ENCODE measurements around the gene MLLT3. TPM values are rescaled to one million over a fixed set of nuclear protein-coding genes. Genes with fewer than 3 reads are reported as not detected.

The MLLT3 gene
- total RNA-seq, 2 donors from 2014 or later, result 8.1 to 9.6 TPM

GRCh38 chr9:20568400-20568799 lies 53.9 kb downstream of the MLLT3 start:
- Histone ChIP-seq H3K27ac (no peak overlapping the region), H3K4me1 (ENCODE audit: control insufficient read depth in 1 of 2, low read depth in 2 of 2) (peaks cover 3 to 8% of the 10 kb centered on the region in 2 donors), H3K36me3 (no peaks in the 10 kb centered on the region), H3K9me3 (no peaks in the 10 kb centered on the region), H3K27me3 (replicated peaks; ENCODE audit: insufficient read depth) (no peaks in the 10 kb centered on the region), H3K4me3 (no peak overlapping the region)
- DNase-seq (ENCODE audit: low spot score) (no peak), ATAC-seq (ENCODE audit: insufficient number of reproducible peaks, low FRiP score, low read depth) (no peak)
- TF ChIP-seq CTCF (IDR thresholded peaks at IDR 0.05), result no peak

- no peaks in the 10 kb centered on the region for H3K27me3 ChIP-seq (replicated peaks; ENCODE audit: insufficient read depth)
- H3K4me3 ChIP-seq, result no peak overlapping the region
- peaks cover 3 to 8% of the 10 kb centered on the region in 2 donors for H3K4me1 ChIP-seq (ENCODE audit: control insufficient read depth in 1 of 2, low read depth in 2 of 2)
- H3K9me3 ChIP-seq, result no peaks in the 10 kb centered on the region
- no peak for DNase-seq (ENCODE audit: low spot score)
- no peaks in the 10 kb centered on the region for H3K36me3 ChIP-seq
- no peak for ATAC-seq (ENCODE audit: insufficient number of reproducible peaks, low FRiP score, low read depth)
- no peak overlapping the region for H3K27ac ChIP-seq
- TF ChIP-seq CTCF (IDR thresholded peaks at IDR 0.05), result no peak
Measured at GRCh38 chr9:20566401-20566800, 55.9 kb downstream of the MLLT3 start.

- Histone ChIP-seq H3K9me3 (no peaks in the 10 kb centered on the region), H3K27me3 (replicated peaks; ENCODE audit: insufficient read depth) (no peaks in the 10 kb centered on the region), H3K4me3 (no peak overlapping the region), H3K27ac (no peak overlapping the region), H3K36me3 (no peaks in the 10 kb centered on the region), H3K4me1 (ENCODE audit: control insufficient read depth in 1 of 2, low read depth in 2 of 2) (peaks cover 2 to 3% of the 10 kb centered on the region in 2 donors)
- ATAC-seq (ENCODE audit: insufficient number of reproducible peaks, low FRiP score, low read depth), result no peak
- TF ChIP-seq CTCF (IDR thresholded peaks at IDR 0.05), result no peak
- DNase-seq (ENCODE audit: low spot score), result no peak
Measured at GRCh38 chr9:20564650-20565049, 57.6 kb downstream of the MLLT3 start.

GRCh38 chr9:20563917-20564316 lies 58.4 kb downstream of the MLLT3 start:
- no peaks in the 10 kb centered on the region for H3K27me3 ChIP-seq (replicated peaks; ENCODE audit: insufficient read depth)
- no peak for DNase-seq (ENCODE audit: low spot score)
- no peaks in the 10 kb centered on the region for H3K9me3 ChIP-seq
- no peak for ATAC-seq (ENCODE audit: insufficient number of reproducible peaks, low FRiP score, low read depth)
- H3K36me3 ChIP-seq, result no peaks in the 10 kb centered on the region
- no peak overlapping the region for H3K4me3 ChIP-seq
- H3K4me1 ChIP-seq (ENCODE audit: control insufficient read depth in 1 of 2, low read depth in 2 of 2), result peaks cover 3 to 8% of the 10 kb centered on the region in 2 donors
- H3K27ac ChIP-seq, result no peak overlapping the region
- TF ChIP-seq CTCF (IDR thresholded peaks at IDR 0.05), result no peak

GRCh38 chr9:20562051-20562450 lies 60.2 kb downstream of the MLLT3 start:
- no peaks in the 10 kb centered on the region for H3K36me3 ChIP-seq
- no peak for ATAC-seq (ENCODE audit: insufficient number of reproducible peaks, low FRiP score, low read depth)
- DNase-seq (ENCODE audit: low spot score), result no peak

More at GRCh38 chr9:20562051-20562450, 60.2 kb downstream of the MLLT3 start:
- Histone ChIP-seq H3K4me3 (no peak overlapping the region), H3K9me3 (no peaks in the 10 kb centered on the region), H3K27ac (no peak overlapping the region), H3K27me3 (replicated peaks; ENCODE audit: insufficient read depth) (no peaks in the 10 kb centered on the region), H3K4me1 (ENCODE audit: control insufficient read depth in 1 of 2, low read depth in 2 of 2) (peaks cover 8% of the 10 kb centered on the region in 2 donors)
- TF ChIP-seq CTCF (IDR thresholded peaks at IDR 0.05), result no peak
